Activated naive CD8-positive, alpha-beta T cell treated with anti-CD3 and anti-CD28 coated beads, Interleukin-2, amount 10 ng/mL, durations not matched to agents 7 days and 5 days (primary cell): ENCODE results near the gene CES3. TPM values are rescaled to one million over a fixed set of nuclear protein-coding genes. Genes with fewer than 3 reads are reported as not detected.

Experiments
- ATAC-seq: fragments of 150-1000 bp; cut with Tn5 transposase; one replicate; pipeline ENCODE4 v1.10.0; 2021; ENCODE audit warnings: low read depth, moderate library complexity
- POLR2A ChIA-PET: fragments of 350-600 bp; sonication (Branson Sonifier 250); formaldehyde crosslinking; loops from one replicate; lab custom pipeline; 2021; ENCODE audit warnings: antibody characterized with exemption; lab: Charles Lee
- DNase-seq: peaks from one replicate; pipeline ENCODE4 v3.0.0; 2021
- H3K27ac Mint-ChIP-seq: one replicate; pipeline ENCODE4 v1.8.0; 2022; ENCODE audit warnings: mild to moderate bottlenecking, mixed read lengths
- H3K27me3 Mint-ChIP-seq: one replicate; pipeline ENCODE4 v1.8.0; 2022; ENCODE audit warnings: mild to moderate bottlenecking, moderate library complexity, mixed read lengths
- H3K36me3 Mint-ChIP-seq: one replicate; pipeline ENCODE4 v1.8.0; 2021; ENCODE audit warnings: mild to moderate bottlenecking, mixed read lengths
- H3K4me1 Mint-ChIP-seq: one replicate; pipeline ENCODE4 v1.8.0; 2021; ENCODE audit warnings: mixed read lengths
- H3K4me3 Mint-ChIP-seq: one replicate; pipeline ENCODE4 v1.8.0; 2022; ENCODE audit warnings: mild to moderate bottlenecking, moderate library complexity, mixed read lengths
- H3K9me3 Mint-ChIP-seq: one replicate; pipeline ENCODE4 v1.8.0; 2021; ENCODE audit warnings: mixed read lengths
- total RNA-seq, 2 experiments: library from RNA; stranded (reverse); gene quantifications; one replicate each; pipeline ENCODE4 v1.2.3, GENCODE V29; 2021

Gene CES3, protein sequence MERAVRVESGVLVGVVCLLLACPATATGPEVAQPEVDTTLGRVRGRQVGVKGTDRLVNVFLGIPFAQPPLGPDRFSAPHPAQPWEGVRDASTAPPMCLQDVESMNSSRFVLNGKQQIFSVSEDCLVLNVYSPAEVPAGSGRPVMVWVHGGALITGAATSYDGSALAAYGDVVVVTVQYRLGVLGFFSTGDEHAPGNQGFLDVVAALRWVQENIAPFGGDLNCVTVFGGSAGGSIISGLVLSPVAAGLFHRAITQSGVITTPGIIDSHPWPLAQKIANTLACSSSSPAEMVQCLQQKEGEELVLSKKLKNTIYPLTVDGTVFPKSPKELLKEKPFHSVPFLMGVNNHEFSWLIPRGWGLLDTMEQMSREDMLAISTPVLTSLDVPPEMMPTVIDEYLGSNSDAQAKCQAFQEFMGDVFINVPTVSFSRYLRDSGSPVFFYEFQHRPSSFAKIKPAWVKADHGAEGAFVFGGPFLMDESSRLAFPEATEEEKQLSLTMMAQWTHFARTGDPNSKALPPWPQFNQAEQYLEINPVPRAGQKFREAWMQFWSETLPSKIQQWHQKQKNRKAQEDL
- 1 to 10 TPM; 4.8 to 8.3 TPM for total RNA-seq

DNA sequence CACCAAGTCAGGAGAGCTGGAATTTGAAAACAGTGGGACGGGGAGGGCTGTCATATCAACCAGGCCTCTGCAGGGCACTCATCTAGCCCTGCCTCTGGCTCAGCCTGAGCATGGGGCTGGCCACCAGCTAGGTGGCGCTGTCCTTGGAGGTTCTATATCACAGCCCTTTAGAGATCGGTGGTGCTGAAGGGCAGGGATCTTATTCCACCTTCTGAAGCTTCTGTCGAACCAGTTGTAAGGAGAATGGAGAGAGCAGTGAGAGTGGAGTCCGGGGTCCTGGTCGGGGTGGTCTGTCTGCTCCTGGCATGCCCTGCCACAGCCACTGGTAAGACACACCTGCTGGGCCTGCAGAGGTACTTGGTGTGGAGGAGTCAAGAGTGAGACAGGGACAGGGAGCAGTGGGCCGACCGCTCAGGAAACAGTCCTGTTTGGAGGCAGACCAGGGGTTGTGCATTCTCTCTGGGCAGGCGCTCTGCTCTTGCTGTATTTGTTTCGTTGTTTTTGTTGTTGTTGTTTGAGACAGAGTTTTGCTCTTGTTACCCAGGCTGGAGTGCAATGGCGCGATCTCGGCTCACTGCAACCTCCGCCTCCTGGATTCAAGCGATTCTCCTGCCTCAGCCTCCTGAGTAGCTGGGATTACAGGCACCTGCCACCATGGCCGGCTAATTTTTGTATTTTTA, at the start of gene CES3:
Gene CES3 (plus strand): TSS at position 202 of the 680 bp plus-strand sequence. CDS start 42 bp downstream, at position 244.
- Mint-ChIP-seq H3K4me1 (peaks cover 28% of the 10 kb centered on the region), H3K27ac (peak within 1 kb of the TSS; percentile 86), H3K27me3 (peaks cover 5% of the 10 kb centered on the region), H3K36me3 (no peaks in the 10 kb centered on the region), H3K4me3 (peak within 1 kb of the TSS; percentile 73), H3K9me3 (no peaks in the 10 kb centered on the region)
- ATAC-seq, result peak; percentile 99
- peak; percentile 75 for DNase-seq
- POLR2A ChIA-PET, result interaction anchor here (0.6 to 1.5 kb wide), 3 partner anchors 12 to 1325 kb away, joined by 3 to 4 read pairs (median 3); no protein-coding TSS in a partner anchor

DNA sequence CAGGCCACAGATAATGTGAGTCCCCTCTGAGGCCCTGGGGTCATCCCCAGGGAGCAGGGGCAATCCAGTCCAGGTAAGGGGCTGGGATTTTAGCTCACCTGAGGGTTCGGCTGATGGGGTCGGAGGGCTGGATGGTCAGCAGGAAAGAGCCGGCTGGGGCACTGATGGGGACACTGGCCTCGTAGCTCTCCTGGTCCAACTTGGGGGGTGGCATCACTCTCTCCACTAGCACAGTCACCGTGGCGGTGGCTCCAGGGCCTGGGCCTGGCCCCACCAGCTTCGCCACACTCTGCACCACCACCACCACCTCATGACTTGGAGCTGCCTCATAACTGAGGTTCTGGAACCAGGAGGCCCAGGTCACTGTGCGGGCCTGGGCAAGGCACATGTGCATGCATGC, 49.3 kb upstream of the CES3 start:
- no peak for ATAC-seq
- H3K27ac Mint-ChIP-seq, result no peak overlapping the region
- H3K36me3 Mint-ChIP-seq, result no peaks in the 10 kb centered on the region
- no peak for DNase-seq
- H3K27me3 Mint-ChIP-seq, result peaks cover 11% of the 10 kb centered on the region
- no peak overlapping the region for H3K4me3 Mint-ChIP-seq
- POLR2A ChIA-PET, result interaction anchor here (0.9 kb wide), 1 partner anchor 17 kb away, joined by 3 read pairs; no protein-coding TSS in a partner anchor
- no peaks in the 10 kb centered on the region for H3K9me3 Mint-ChIP-seq
- H3K4me1 Mint-ChIP-seq, result no peaks in the 10 kb centered on the region

DNA sequence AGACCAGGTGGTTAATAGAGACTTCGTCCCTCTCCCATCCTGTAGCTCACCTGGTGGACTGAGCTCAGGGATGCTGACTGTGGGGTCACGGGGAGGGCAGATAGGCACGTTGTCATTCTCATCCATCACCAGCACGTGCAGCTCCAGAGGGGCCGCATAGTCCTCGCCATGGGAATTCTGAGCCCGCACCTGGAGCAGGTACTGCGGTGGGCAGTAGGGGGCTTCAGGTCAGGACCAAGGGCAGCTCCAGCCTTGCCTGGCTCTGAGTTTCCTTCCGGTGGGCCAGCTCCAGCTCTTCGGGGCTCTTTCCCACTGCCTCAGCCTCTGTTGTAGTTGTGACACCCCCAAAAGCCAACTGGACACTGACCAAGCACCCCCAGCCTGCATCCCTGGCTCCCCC, 48.0 kb upstream of the CES3 start:
- no peak overlapping the region for H3K27ac Mint-ChIP-seq
- DNase-seq (no peak), ATAC-seq (no peak)
- H3K4me3 Mint-ChIP-seq, result no peak overlapping the region
- no peaks in the 10 kb centered on the region for H3K9me3 Mint-ChIP-seq
- H3K27me3 Mint-ChIP-seq, result peaks cover 12% of the 10 kb centered on the region
- H3K4me1 Mint-ChIP-seq, result no peaks in the 10 kb centered on the region
- POLR2A ChIA-PET, result no interaction called here
- H3K36me3 Mint-ChIP-seq, result no peaks in the 10 kb centered on the region

DNA sequence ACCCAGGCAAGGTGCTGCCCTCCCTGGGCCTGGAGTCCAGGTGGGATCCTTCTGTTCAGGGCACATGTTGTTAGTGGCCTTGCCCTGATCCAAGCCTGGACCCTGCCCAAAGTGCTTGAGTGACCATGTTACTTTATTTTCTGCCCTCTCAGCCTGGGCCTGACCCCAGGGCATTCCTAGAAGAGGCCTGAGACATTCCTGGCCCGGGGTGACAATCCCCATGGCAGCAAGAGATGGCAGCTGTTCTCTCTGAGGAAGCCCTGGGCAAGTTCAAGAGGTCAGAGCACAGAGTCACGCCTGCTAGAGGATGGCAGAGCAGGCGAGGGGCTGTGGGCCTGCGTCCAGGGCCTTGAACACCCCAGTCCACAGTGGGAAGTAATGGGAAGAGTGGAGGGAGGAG, 47.4 kb upstream of the CES3 start:
- POLR2A ChIA-PET, result no interaction called here
- Mint-ChIP-seq H3K4me3 (no peak overlapping the region), H3K4me1 (no peaks in the 10 kb centered on the region), H3K36me3 (no peaks in the 10 kb centered on the region), H3K27me3 (peaks cover 15% of the 10 kb centered on the region), H3K9me3 (no peaks in the 10 kb centered on the region), H3K27ac (no peak overlapping the region)
- ATAC-seq (no peak), DNase-seq (no peak)

DNA sequence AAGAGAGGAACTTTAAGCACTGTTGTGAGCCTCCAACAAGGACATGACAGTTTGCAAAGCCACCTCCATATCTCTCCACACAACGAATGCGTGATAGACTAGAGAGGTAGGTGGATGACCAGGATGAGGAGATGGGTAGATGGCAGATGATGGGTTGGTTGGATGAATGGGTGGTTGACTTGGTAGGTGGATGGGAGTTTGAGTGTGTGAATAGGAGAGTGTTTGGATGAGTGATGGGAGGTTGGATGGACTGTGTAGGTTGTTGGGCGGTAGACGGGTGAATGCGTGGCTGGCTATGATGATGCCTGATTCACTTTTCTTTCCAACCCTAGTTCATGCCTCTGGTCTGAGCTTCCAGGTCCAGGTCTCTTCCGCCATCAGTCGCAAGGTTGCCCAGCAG, 46.5 kb upstream of the CES3 start:
- no peaks in the 10 kb centered on the region for H3K4me1 Mint-ChIP-seq
- H3K36me3 Mint-ChIP-seq, result no peaks in the 10 kb centered on the region
- H3K9me3 Mint-ChIP-seq, result no peaks in the 10 kb centered on the region
- no peak overlapping the region for H3K4me3 Mint-ChIP-seq
- no peak for ATAC-seq
- DNase-seq, result no peak
- peaks cover 19% of the 10 kb centered on the region for H3K27me3 Mint-ChIP-seq
- H3K27ac Mint-ChIP-seq, result no peak overlapping the region
- POLR2A ChIA-PET, result no interaction called here

DNA sequence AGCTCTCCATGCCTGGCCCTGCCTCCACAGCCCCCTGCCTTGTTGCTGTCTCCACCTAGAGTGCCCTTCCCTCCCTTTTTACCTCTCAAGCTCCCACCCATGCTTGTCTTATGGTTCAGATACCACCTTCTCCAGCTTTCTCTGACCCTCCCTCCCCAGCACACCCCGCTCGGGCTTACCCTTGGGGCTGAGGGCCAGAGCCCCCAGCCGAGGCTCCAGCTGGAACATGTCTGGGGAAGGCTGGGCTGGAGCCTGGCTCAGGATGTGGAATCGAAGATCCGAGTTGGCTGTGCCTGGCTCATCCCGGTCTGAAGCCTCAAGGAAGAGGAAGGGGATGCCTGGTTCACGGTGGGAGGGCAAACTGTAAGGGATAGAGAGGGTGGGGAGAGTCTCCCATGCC, 46.0 kb upstream of the CES3 start:
- H3K9me3 Mint-ChIP-seq, result no peaks in the 10 kb centered on the region
- no peaks in the 10 kb centered on the region for H3K36me3 Mint-ChIP-seq
- peaks cover 19% of the 10 kb centered on the region for H3K27me3 Mint-ChIP-seq

DNA sequence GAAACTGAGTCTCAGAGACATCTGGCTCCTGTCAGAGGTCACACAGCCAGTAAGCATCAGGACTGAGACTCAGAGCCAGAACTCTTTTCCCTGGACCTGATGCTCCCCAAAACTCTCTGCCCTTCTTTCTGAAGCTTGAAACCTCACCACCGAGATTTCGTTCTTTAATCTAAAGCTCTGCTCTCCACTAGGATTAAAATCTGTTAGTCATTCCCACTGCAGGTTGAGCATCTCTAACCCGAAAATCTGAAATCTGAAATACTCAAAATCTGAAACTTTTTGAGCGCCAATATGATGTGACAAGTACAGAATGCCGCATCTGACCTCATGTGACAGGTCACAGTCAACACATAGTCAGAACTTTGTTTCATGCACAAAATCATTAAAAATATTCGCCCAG, 44.5 kb upstream of the CES3 start:
- Mint-ChIP-seq H3K4me1 (no peaks in the 10 kb centered on the region), H3K9me3 (no peaks in the 10 kb centered on the region), H3K4me3 (no peak overlapping the region), H3K27me3 (peaks cover 20% of the 10 kb centered on the region), H3K27ac (no peak overlapping the region), H3K36me3 (no peaks in the 10 kb centered on the region)
- ATAC-seq (no peak), DNase-seq (no peak)
- POLR2A ChIA-PET, result no interaction called here

More for the DNA sequence above, 46.0 kb upstream of the CES3 start:
- POLR2A ChIA-PET, result no interaction called here
- ATAC-seq (no peak), DNase-seq (no peak)
- H3K4me3 Mint-ChIP-seq, result no peak overlapping the region
- no peak overlapping the region for H3K27ac Mint-ChIP-seq
- no peaks in the 10 kb centered on the region for H3K4me1 Mint-ChIP-seq

DNA sequence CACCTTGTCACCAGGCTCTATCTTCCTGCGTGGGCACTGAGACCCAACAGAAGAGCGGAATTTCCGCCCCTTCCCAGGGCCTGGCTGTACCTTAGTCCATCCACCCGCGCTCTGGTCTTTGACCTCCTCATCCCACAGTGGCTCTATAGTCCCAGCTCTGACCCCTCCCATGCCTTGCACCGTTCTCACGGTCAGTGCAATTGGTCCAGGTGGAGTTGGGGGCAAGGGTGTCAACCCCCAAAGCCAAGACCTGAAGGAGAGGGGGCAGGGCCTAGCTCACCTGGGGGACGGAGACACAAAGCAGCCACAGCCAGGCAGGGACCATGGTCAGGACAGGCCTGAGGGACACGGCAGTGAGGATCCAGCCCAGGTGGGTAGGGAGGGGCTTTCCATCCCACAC, 43.3 kb upstream of the CES3 start:
- POLR2A ChIA-PET, result no interaction called here
- Mint-ChIP-seq H3K36me3 (no peaks in the 10 kb centered on the region), H3K4me1 (no peaks in the 10 kb centered on the region)

DNA sequence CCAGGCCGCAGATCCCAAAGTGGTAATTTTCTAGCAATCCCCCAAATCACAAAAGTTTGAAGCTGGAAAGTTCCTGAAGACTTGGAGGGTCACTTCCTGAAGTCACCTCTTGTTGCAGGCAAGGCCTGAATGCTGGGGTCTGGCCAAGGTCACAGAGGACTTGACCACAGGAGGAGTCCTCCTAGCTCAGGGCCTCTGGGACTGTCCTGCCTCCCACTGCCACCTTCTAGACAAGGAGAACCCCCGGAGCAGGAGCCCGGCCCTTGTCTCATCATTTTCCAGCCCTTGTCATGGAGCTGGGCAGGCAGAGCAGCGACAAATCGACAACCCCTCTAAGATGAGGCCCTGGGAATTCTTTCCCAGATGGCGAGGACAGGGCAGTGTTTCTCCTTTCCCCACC, 42.7 kb upstream of the CES3 start:
- no peak overlapping the region for H3K27ac Mint-ChIP-seq
- peaks cover 23% of the 10 kb centered on the region for H3K27me3 Mint-ChIP-seq
- POLR2A ChIA-PET, result interaction anchor here (0.9 kb wide), 1 partner anchor 19 kb away, joined by 5 read pairs; no protein-coding TSS in a partner anchor
- ATAC-seq, result no peak
- H3K9me3 Mint-ChIP-seq, result no peaks in the 10 kb centered on the region
- no peaks in the 10 kb centered on the region for H3K4me1 Mint-ChIP-seq
- no peaks in the 10 kb centered on the region for H3K36me3 Mint-ChIP-seq
- DNase-seq, result no peak
- H3K4me3 Mint-ChIP-seq, result no peak overlapping the region

More for the DNA sequence above, 43.3 kb upstream of the CES3 start:
- DNase-seq, result no peak
- Mint-ChIP-seq H3K27ac (no peak overlapping the region), H3K4me3 (no peak overlapping the region), H3K27me3 (peaks cover 18% of the 10 kb centered on the region), H3K9me3 (no peaks in the 10 kb centered on the region)
- ATAC-seq, result no peak

DNA sequence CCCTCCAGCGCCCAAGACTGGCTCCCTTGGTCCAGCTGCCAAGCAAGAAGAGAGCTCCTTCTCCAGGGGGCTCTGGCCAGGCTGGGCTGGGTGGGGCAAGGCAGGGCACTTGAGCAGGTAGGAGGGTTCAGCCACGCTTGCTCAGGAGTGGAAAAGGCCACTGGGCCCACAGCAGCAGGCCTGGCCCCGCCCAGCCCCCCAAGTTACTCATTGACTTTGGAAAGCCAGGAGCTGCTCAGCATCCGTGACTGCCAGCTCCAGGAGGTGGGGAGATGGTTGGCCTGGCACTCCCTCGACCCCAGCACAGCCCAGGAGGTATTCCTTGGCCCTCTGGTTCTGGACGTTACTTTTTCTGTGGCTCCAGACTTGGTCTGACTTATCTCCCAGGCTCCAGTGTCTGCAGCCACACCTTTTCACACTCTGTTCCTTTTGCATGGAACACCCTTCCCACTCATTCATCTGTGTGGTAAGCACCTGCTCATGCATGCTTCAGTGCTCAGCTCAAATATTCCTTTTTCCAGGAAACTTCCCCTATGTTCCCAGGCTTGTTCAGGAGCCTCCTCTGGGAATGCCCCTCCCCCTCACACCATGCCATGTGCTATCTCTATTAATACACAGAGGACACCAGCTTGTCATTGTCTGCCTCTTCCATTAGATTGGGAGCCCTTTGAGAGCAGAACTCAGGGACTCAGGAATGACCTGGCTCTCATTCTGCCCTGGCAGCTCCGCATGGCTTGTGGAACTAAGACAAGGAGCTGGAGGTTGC, 42.1 kb upstream of the CES3 start, which contains the start of gene CDH16:
Gene CDH16 (minus strand): TSS at position 83 of the 766 bp plus-strand sequence. CDS start 820 bp downstream, outside the sequence.
- DNase-seq, result no peak
- peaks cover 1% of the 10 kb centered on the region for H3K4me1 Mint-ChIP-seq

DNA sequence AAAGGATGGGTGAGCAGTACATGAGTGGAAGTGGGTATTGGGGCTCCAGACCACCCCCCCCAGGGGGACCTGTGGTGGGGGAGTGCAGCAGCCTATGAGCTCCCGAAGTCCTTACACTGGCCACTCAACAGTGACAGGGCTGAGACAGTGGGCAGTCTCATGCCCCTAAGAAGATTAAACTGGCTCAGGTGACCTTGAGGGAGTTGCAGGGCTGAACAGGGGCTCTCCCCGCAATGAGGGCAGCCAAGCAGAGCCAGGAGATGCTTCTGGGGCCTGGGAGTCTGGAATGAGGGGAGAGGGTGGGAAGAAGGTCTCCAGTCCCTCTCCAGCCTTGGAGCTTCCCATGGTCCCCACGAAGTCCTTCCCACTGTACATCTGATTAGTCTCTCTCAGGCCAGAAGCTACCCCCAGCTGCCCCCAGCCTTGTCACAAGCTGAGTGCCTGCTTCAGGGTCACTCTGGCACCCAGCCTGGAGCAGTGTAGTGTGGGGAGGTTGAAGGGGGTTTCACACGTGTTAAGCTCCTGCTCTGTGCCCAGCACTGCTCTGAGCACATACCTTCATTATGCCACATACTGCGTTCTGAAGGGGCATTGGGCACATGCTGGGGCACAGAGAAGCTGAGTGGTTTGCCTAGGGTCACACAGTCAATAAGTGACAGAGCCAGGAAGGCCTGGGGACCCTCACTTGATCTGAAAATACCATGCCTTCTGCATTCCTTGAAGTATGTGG, 41.3 kb upstream of the CES3 start:
- ATAC-seq (no peak), DNase-seq (no peak)
- Mint-ChIP-seq H3K27me3 (peaks cover 29% of the 10 kb centered on the region), H3K9me3 (no peaks in the 10 kb centered on the region), H3K36me3 (no peaks in the 10 kb centered on the region), H3K27ac (no peak overlapping the region), H3K4me3 (no peak overlapping the region), H3K4me1 (peaks cover 3% of the 10 kb centered on the region)
- POLR2A ChIA-PET, result interaction anchor here (0.5 to 1.8 kb wide), 2 partner anchors 14 to 802 kb away, joined by 4 read pairs; partner anchors contain the start of gene CIAO2B

More for the DNA sequence above, 42.1 kb upstream of the CES3 start, which contains the start of gene CDH16:
- no peak for ATAC-seq
- H3K36me3 Mint-ChIP-seq, result no peaks in the 10 kb centered on the region
- H3K9me3 Mint-ChIP-seq, result no peaks in the 10 kb centered on the region
- peaks cover 29% of the 10 kb centered on the region for H3K27me3 Mint-ChIP-seq
- POLR2A ChIA-PET, result interaction anchor here (0.9 to 1.8 kb wide), 2 partner anchors 14 to 18 kb away, joined by 4 to 5 read pairs; partner anchors contain the start of gene CIAO2B
- H3K27ac Mint-ChIP-seq, result no peak within 1 kb of the TSS
- H3K4me3 Mint-ChIP-seq, result no peak within 1 kb of the TSS

DNA sequence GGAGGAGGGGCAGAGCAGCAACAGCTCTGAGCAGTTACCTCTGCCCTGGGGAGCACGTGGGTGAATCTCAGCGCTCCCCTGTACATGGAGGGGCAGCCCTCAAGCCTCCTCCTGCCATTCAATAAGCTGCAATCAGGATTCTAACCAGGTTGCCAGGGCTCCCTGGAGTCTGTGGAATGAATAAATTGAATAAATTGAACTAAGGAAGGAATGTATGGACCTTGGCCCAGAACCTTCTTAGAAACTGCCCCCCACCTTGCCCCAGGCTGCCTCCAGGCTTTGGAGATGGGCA, 40.8 kb upstream of the CES3 start:
- ATAC-seq, result no peak
- Mint-ChIP-seq H3K27ac (no peak overlapping the region), H3K9me3 (no peaks in the 10 kb centered on the region), H3K4me3 (no peak overlapping the region), H3K4me1 (peaks cover 4% of the 10 kb centered on the region), H3K27me3 (peaks cover 30% of the 10 kb centered on the region), H3K36me3 (no peaks in the 10 kb centered on the region)
- POLR2A ChIA-PET, result interaction anchor here (1.8 kb wide), 1 partner anchor 13 kb away, joined by 4 read pairs; the partner anchor contains the start of gene CIAO2B
- DNase-seq, result no peak
